GM21381 (cell line): ENCODE measurements around the gene TLR1.

Experiments used
- ATAC-seq: cut with Tn5 transposase; IDR thresholded peaks from one replicate; pipeline ENCODE4 v1.9.1; 2021; ENCODE audit warnings: mild to moderate bottlenecking, moderate library complexity; ENCODE audit not compliant: unreplicated experiment

TLR1 gene, protein sequence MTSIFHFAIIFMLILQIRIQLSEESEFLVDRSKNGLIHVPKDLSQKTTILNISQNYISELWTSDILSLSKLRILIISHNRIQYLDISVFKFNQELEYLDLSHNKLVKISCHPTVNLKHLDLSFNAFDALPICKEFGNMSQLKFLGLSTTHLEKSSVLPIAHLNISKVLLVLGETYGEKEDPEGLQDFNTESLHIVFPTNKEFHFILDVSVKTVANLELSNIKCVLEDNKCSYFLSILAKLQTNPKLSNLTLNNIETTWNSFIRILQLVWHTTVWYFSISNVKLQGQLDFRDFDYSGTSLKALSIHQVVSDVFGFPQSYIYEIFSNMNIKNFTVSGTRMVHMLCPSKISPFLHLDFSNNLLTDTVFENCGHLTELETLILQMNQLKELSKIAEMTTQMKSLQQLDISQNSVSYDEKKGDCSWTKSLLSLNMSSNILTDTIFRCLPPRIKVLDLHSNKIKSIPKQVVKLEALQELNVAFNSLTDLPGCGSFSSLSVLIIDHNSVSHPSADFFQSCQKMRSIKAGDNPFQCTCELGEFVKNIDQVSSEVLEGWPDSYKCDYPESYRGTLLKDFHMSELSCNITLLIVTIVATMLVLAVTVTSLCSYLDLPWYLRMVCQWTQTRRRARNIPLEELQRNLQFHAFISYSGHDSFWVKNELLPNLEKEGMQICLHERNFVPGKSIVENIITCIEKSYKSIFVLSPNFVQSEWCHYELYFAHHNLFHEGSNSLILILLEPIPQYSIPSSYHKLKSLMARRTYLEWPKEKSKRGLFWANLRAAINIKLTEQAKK

GRCh38 chr4:38804654-38805295 is at the start of gene TLR1:
TSS of gene TLR1 (minus strand) at chr4:38804791. CDS start at chr4:38798831, 5,960 bp downstream.
- no peak for ATAC-seq

DNA sequence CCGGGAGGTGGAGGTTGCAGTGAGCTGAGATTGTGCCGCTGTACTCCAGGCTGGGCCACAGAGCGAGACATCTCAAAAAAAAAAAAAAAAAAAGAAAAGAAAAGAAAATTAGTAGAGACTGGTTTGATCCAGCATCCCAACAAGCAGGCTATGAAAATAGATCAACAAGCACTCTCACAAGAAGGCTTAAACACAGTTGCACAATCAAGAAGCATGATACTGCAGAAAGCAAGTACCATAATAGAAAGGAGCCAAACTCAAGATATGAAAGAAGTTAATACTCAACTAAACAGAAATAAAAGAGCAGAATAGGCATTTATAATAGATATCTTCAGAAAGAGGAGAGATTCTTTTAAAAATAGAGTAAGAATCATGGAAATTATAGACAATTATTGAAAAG is 41.4 kb upstream of the TLR1 start:
- no peak for ATAC-seq

GRCh38 chr4:38842994-38843393 is 38.4 kb upstream of the TLR1 start:
- no peak for ATAC-seq

- ATAC-seq: no peak
Observed at GRCh38 chr4:38837849-38838248, 33.3 kb upstream of the TLR1 start.

- ATAC-seq: no peak
Observed at GRCh38 chr4:38837334-38837733, 32.7 kb upstream of the TLR1 start.

GRCh38 chr4:38834570-38834969 is 30.0 kb upstream of the TLR1 start:
- no peak for ATAC-seq

DNA sequence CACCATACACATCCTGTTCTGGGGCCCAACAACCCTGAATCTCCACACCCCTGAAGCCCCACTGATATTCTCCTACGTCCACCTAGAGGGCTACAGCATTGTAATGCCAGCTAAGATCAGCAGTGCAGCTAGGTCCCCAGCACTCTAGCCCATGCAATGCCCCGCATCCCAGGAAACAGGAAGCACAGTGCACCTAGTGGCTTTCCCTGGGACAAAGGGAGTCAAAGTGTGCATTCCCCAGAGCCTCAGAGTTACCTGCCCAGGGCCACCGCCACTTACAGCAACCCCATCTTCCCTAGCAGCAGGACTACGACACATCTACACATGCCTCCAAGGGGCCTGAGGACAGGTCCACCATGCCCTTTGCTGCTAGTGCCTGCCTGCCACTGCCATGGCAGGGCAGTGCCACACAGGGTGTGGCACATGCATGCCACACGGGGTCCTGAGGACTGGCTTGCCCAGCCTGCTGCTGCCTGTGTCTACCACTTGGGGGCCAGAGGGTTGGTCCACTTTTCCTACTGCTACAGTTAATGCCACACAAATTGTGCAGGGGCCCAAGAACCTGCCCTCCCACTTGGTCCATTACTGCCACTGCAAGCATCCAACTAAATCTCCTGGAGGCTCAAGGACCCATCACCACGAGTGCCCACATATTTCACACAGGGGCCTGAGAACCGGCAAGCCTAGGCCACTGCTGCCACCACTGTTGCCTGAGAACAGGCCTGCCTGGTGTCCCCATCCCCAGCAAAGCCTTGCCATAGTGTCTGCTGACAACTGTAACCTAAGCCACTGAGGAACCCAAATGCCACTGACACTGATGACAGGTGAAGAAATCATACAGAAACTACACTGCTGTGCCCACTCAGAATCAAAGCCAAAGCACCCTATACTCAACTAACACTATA is 28.3 kb upstream of the TLR1 start:
- no peak for ATAC-seq

DNA sequence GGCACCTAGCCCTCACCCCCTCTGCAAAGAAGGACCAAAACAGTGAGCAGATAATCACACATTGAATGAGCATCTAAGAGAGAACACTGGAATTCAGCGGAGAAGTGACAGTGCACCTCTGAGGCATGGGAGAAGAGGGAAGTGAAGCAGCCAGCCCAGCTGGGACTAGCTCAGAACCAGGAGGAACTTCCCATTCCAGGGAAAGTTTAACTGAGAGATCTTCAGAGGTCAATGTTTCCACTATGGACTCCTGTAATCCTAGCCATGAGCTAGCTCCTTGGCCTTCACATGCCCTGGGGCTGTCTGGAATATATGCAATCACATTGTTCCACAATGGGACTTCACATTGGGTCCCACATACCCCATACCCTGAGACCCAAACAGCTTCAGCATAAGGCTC is 27.6 kb upstream of the TLR1 start:
- no peak for ATAC-seq

GRCh38 chr4:38831653-38832052 is 27.1 kb upstream of the TLR1 start:
- ATAC-seq: no peak

DNA sequence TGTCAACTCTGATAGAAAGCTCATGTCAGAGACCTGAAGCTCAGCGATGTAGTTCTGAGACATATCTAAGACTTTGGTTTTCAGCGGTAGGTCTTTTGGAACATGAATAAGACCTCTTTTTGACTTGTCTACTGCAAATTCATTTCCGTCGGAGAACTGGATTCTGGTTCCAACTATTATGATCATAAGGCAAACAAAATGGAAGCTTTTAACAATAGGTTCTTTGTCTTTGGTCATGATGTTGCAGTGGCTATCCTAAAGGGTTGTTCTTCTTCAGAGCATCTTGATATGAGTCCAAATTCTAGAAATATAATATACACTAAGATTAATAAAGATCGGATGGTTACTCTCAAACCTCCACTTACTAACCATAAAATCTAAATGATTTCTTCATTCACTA is 24.6 kb upstream of the TLR1 start:
- no peak for ATAC-seq

- ATAC-seq: no peak
Observed at GRCh38 chr4:38823766-38824165, 19.2 kb upstream of the TLR1 start.

GRCh38 chr4:38822748-38823303 is 18.2 kb upstream of the TLR1 start:
- ATAC-seq: no peak

- no peak for ATAC-seq
Observed at GRCh38 chr4:38821739-38822138, 17.1 kb upstream of the TLR1 start.

GRCh38 chr4:38820329-38821061 is 15.9 kb upstream of the TLR1 start:
- no peak for ATAC-seq

- no peak for ATAC-seq
Observed at GRCh38 chr4:38819569-38819968, 15.0 kb upstream of the TLR1 start.

DNA sequence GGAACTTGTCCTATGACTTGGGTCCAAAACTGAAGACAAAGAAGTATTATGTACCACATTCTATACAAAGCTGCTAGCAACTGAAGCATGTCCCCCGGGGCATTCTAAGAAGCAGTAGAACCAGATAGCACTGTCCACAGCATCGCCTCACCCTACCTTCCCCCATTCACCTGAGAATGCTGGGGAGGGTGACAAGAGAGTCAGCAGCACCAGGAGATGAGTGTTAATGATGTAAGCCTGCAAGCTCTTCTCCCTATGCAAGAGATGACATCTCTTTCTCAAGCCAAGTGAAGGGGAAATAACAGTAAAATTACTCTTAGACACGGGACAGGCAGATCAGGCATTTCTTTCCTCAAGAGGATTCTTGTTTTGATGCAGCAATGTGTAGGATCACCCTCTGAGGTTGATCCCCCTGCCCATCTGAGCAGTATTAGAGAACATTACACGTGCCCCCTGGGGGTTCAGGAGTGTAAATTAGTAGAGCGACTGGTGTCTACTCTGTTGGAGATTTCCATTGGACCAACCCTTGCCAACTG is 13.9 kb upstream of the TLR1 start:
- ATAC-seq: peak; percentile 41

- no peak for ATAC-seq
Observed at GRCh38 chr4:38815885-38816782, 11.5 kb upstream of the TLR1 start.

DNA sequence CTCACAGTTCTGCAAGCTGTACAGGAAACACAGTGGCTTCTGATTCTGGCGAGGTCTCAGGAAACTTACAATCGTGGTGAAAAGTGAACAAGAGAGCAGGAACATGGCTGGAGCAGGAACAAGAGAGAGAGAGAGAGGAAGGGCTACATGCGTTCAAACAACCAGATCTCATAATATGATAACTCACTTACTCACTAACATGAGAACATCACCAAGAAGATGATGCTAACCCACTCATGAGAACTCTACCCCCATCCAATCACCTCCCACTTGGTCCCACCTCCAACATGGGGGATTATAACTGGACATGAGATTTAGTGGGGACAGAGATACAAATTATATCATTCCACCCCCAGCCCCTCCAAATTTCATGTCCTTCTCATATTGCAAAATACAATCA is 9.8 kb upstream of the TLR1 start:
- no peak for ATAC-seq
